Measurements from ENCODE around the gene PAH. TPM values are rescaled to one million over a fixed set of nuclear protein-coding genes. Genes with fewer than 3 reads are reported as not detected.

The PAH gene
- total and polyA plus RNA-seq, 4 donors = 0.33 to 1.7 (median 0.79) TPM

GRCh38 chr12:102960766-102961465, 43.9 kb upstream of the PAH start:
- peak in 4 of 6 donors; percentile 80 to 97 (median 90) for DNase-seq (ENCODE audit: low read depth in 4 of 6, low spot score in 6 of 6)
- peak overlapping the region; percentile 90 for H3K27ac ChIP-seq (ENCODE audit: low read depth, low read length)
- no peaks in the 10 kb centered on the region for H3K36me3 ChIP-seq (ENCODE audit: control insufficient read depth, insufficient read depth, low read length)
- H3K27me3 ChIP-seq (ENCODE audit: control insufficient read depth, insufficient read depth, low read length) = peaks cover 55% of the 10 kb centered on the region
- peaks cover 48% of the 10 kb centered on the region for H3K4me1 ChIP-seq (ENCODE audit: control insufficient read depth, insufficient read depth, low read length)
- H3K9me3 ChIP-seq (ENCODE audit: control insufficient read depth, insufficient read depth, low read length) = no peaks in the 10 kb centered on the region
- 7% methylated on average over 14 of the region's 19 CpGs for WGBS (ENCODE audit: insufficient coverage)
- H3K4me3 ChIP-seq (ENCODE audit: low read depth, low read length) = peak overlapping the region; percentile 32

DNA sequence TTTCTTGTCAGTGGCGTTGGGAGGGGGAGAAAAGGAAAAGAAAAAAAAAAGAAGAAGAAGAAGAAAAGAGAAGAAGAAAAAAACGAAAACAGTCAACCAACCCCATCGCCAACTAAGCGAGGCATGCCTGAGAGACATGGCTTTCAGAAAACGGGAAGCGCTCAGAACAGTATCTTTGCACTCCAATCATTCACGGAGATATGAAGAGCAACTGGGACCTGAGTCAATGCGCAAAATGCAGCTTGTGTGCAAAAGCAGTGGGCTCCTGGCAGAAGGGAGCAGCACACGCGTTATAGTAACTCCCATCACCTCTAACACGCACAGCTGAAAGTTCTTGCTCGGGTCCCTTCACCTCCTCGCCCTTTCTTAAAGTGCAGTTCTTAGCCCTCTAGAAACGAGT, 42.3 kb upstream of the PAH start:
- DNase-seq (ENCODE audit: low read depth in 4 of 6, low spot score in 6 of 6) = peak in 2 of 6 donors; percentile 61 to 62
- WGBS (ENCODE audit: insufficient coverage) = 31% methylated on average over 12 of the region's 14 CpGs
- Histone ChIP-seq H3K27ac (ENCODE audit: low read depth, low read length) (peak overlapping the region; percentile 84), H3K4me3 (ENCODE audit: low read depth, low read length) (peak overlapping the region; percentile 59), H3K4me1 (ENCODE audit: control insufficient read depth, insufficient read depth, low read length) (peaks cover 39% of the 10 kb centered on the region), H3K9me3 (ENCODE audit: control insufficient read depth, insufficient read depth, low read length) (no peaks in the 10 kb centered on the region), H3K36me3 (ENCODE audit: control insufficient read depth, insufficient read depth, low read length) (no peaks in the 10 kb centered on the region), H3K27me3 (ENCODE audit: control insufficient read depth, insufficient read depth, low read length) (peaks cover 58% of the 10 kb centered on the region)

GRCh38 chr12:102958830-102959176, 41.8 kb upstream of the PAH start:
- peak overlapping the region; percentile 59 for H3K4me3 ChIP-seq (ENCODE audit: low read depth, low read length)
- no peaks in the 10 kb centered on the region for H3K9me3 ChIP-seq (ENCODE audit: control insufficient read depth, insufficient read depth, low read length)

DNA sequence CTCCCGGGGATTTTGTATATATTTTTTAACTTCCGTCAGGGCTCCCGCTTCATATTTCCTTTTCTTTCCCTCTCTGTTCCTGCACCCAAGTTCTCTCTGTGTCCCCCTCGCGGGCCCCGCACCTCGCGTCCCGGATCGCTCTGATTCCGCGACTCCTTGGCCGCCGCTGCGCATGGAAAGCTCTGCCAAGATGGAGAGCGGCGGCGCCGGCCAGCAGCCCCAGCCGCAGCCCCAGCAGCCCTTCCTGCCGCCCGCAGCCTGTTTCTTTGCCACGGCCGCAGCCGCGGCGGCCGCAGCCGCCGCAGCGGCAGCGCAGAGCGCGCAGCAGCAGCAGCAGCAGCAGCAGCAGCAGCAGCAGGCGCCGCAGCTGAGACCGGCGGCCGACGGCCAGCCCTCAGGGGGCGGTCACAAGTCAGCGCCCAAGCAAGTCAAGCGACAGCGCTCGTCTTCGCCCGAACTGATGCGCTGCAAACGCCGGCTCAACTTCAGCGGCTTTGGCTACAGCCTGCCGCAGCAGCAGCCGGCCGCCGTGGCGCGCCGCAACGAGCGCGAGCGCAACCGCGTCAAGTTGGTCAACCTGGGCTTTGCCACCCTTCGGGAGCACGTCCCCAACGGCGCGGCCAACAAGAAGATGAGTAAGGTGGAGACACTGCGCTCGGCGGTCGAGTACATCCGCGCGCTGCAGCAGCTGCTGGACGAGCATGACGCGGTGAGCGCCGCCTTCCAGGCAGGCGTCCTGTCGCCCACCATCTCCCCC, 41.2 kb upstream of the PAH start:
- peak overlapping the region; percentile 59 for H3K4me3 ChIP-seq (ENCODE audit: low read depth, low read length)
- peak overlapping the region; percentile 84 for H3K27ac ChIP-seq (ENCODE audit: low read depth, low read length)
- WGBS (ENCODE audit: insufficient coverage) = 0% methylated on average over 82 of the region's 83 CpGs
- H3K4me1 ChIP-seq (ENCODE audit: control insufficient read depth, insufficient read depth, low read length) = peaks cover 37% of the 10 kb centered on the region
- peaks cover 53% of the 10 kb centered on the region for H3K27me3 ChIP-seq (ENCODE audit: control insufficient read depth, insufficient read depth, low read length)
- H3K9me3 ChIP-seq (ENCODE audit: control insufficient read depth, insufficient read depth, low read length) = no peaks in the 10 kb centered on the region
- DNase-seq (ENCODE audit: low read depth in 4 of 6, low spot score in 6 of 6) = peak in 2 of 6 donors; percentile 80 to 85
- no peaks in the 10 kb centered on the region for H3K36me3 ChIP-seq (ENCODE audit: control insufficient read depth, insufficient read depth, low read length)

More at GRCh38 chr12:102958830-102959176, 41.8 kb upstream of the PAH start:
- Histone ChIP-seq H3K4me1 (ENCODE audit: control insufficient read depth, insufficient read depth, low read length) (peaks cover 37% of the 10 kb centered on the region), H3K27ac (ENCODE audit: low read depth, low read length) (peak overlapping the region; percentile 84), H3K27me3 (ENCODE audit: control insufficient read depth, insufficient read depth, low read length) (peaks cover 54% of the 10 kb centered on the region), H3K36me3 (ENCODE audit: control insufficient read depth, insufficient read depth, low read length) (no peaks in the 10 kb centered on the region)
- 5% methylated on average over 15 of the region's 15 CpGs for WGBS (ENCODE audit: insufficient coverage)
- DNase-seq (ENCODE audit: low read depth in 4 of 6, low spot score in 6 of 6) = no peak

DNA sequence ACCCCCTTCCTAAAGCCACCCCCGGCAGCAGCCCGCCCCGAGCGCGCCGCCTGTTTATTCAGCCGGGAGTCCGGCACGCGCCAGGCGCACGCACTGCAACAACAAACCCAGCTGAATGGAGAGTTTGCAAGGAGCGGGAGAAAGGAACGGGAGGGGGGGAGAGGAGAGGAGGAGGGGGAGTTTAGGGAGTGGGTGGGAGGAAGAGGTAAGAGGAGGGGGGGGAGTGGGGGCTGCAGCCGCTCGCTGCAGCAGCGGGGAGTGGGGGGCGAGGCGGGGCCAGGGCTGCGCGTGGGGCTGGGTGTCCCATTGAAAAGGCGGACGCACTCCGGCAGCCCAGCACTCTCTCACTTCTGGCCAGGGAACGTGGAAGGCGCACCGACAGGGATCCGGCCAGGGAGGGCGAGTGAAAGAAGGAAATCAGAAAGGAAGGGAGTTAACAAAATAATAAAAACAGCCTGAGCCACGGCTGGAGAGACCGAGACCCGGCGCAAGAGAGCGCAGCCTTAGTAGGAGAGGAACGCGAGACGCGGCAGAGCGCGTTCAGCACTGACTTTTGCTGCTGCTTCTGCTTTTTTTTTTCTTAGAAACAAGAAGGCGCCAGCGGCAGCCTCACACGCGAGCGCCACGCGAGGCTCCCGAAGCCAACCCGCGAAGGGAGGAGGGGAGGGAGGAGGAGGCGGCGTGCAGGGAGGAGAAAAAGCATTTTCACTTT, 40.5 kb upstream of the PAH start, which contains the start of gene ASCL1:
Gene ASCL1, plus strand, starts transcription at position 336 of the 712 bp plus-strand sequence. CDS start 571 bp downstream, outside the sequence.
- peak in 3 of 6 donors; percentile 56 to 91 (median 89) for DNase-seq (ENCODE audit: low read depth in 4 of 6, low spot score in 6 of 6)
- Histone ChIP-seq H3K27ac (ENCODE audit: low read depth, low read length) (peak within 1 kb of the TSS; percentile 84), H3K27me3 (ENCODE audit: control insufficient read depth, insufficient read depth, low read length) (peaks cover 49% of the 10 kb centered on the region), H3K36me3 (ENCODE audit: control insufficient read depth, insufficient read depth, low read length) (no peaks in the 10 kb centered on the region), H3K9me3 (ENCODE audit: control insufficient read depth, insufficient read depth, low read length) (no peaks in the 10 kb centered on the region), H3K4me3 (ENCODE audit: low read depth, low read length) (peak within 1 kb of the TSS; percentile 59), H3K4me1 (ENCODE audit: control insufficient read depth, insufficient read depth, low read length) (peaks cover 35% of the 10 kb centered on the region)
- WGBS (ENCODE audit: insufficient coverage) = under 1% methylated on average over 26 of the region's 52 CpGs

DNA sequence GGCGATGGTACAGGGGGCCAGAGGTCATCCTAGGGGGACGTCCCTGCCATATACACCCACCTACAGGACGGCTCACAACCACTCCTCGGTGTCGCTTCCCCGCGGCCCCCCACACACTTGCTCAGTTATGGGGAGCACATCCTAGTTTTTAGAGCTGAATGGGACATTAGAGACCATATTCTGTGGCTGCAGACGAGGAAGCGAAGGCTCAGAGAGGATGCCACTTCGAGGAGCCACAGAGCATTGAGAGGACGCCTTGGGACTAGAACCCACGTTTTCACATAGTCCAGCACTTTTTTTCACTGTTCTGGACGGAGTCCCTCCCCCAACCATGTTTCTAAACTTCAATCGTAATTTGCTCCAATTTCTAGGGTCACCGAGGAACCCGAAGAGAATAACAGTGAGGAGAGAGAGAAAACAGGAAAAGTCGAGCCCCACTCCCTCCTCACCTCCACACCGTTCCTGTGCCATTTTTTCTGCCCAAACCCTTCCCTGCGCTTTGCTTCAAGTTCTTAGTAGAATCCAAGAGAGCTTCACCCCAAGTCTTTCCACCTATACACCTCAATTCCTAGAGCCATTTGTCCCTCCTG, 39.8 kb upstream of the PAH start:
- Histone ChIP-seq H3K4me1 (ENCODE audit: control insufficient read depth, insufficient read depth, low read length) (peaks cover 30% of the 10 kb centered on the region), H3K9me3 (ENCODE audit: control insufficient read depth, insufficient read depth, low read length) (no peaks in the 10 kb centered on the region), H3K4me3 (ENCODE audit: low read depth, low read length) (peak overlapping the region; percentile 28), H3K27ac (ENCODE audit: low read depth, low read length) (peak overlapping the region; percentile 43), H3K36me3 (ENCODE audit: control insufficient read depth, insufficient read depth, low read length) (no peaks in the 10 kb centered on the region), H3K27me3 (ENCODE audit: control insufficient read depth, insufficient read depth, low read length) (peaks cover 51% of the 10 kb centered on the region)
- no peak for DNase-seq (ENCODE audit: low read depth in 4 of 6, low spot score in 6 of 6)
- 3% methylated on average over 8 of the region's 19 CpGs for WGBS (ENCODE audit: insufficient coverage)

GRCh38 chr12:102955926-102956737, 39.1 kb upstream of the PAH start:
- WGBS (ENCODE audit: insufficient coverage) = 3% methylated on average over 36 of the region's 50 CpGs
- no peak overlapping the region for H3K4me3 ChIP-seq (ENCODE audit: low read depth, low read length)
- no peak overlapping the region for H3K27ac ChIP-seq (ENCODE audit: low read depth, low read length)
- no peaks in the 10 kb centered on the region for H3K9me3 ChIP-seq (ENCODE audit: control insufficient read depth, insufficient read depth, low read length)
- H3K27me3 ChIP-seq (ENCODE audit: control insufficient read depth, insufficient read depth, low read length) = peaks cover 54% of the 10 kb centered on the region
- peaks cover 27% of the 10 kb centered on the region for H3K4me1 ChIP-seq (ENCODE audit: control insufficient read depth, insufficient read depth, low read length)
- peak in 1 of 6 donors; percentile 77 for DNase-seq (ENCODE audit: low read depth in 4 of 6, low spot score in 6 of 6)
- no peaks in the 10 kb centered on the region for H3K36me3 ChIP-seq (ENCODE audit: control insufficient read depth, insufficient read depth, low read length)

DNA sequence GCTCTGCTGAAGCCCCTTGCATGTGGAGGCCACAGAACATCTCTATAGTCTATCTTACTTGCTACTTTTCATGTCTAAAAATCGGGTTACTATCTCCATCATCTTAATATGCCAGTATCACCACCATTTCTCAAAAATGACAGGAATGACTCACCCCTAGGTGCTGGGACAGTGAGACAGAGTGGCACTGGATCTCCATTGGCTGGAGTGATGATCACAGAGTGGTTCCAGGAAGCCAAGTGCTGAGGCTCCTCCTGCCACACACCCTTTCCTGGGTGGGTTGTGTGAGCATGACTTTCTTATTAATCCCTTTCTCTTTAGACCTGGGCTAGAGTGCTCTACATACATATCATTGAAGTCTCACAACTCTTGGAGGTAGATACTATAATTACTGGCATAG, 37.1 kb upstream of the PAH start:
- Histone ChIP-seq H3K9me3 (ENCODE audit: control insufficient read depth, insufficient read depth, low read length) (no peaks in the 10 kb centered on the region), H3K27me3 (ENCODE audit: control insufficient read depth, insufficient read depth, low read length) (peaks cover 55% of the 10 kb centered on the region), H3K4me3 (ENCODE audit: low read depth, low read length) (no peak overlapping the region), H3K4me1 (ENCODE audit: control insufficient read depth, insufficient read depth, low read length) (peaks cover 38% of the 10 kb centered on the region), H3K36me3 (ENCODE audit: control insufficient read depth, insufficient read depth, low read length) (no peaks in the 10 kb centered on the region), H3K27ac (ENCODE audit: low read depth, low read length) (no peak overlapping the region)
- 83% methylated on average over 1 of the region's 1 CpG for WGBS (ENCODE audit: insufficient coverage)
- DNase-seq (ENCODE audit: low read depth in 4 of 6, low spot score in 6 of 6) = no peak

DNA sequence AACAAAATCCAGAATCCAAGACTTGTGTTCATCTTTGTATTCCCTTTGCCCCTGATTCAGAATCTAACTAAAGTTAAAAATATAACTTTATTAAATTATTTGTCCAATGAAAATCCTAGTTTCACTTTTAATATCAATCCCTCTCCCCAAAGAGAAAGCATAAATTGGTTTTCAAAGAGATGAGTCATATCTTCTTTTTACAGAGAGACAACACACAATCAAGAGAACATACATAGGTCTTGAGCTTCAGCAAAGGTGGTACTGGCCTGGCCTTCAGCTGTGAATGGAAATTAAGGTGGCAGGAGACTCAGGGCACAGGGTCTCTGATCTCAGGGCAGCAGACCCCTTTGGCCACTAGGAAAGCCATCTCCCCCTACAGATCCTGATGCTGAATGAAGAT, 36.2 kb upstream of the PAH start:
- Histone ChIP-seq H3K4me3 (ENCODE audit: low read depth, low read length) (no peak overlapping the region), H3K27ac (ENCODE audit: low read depth, low read length) (no peak overlapping the region), H3K4me1 (ENCODE audit: control insufficient read depth, insufficient read depth, low read length) (peaks cover 38% of the 10 kb centered on the region), H3K36me3 (ENCODE audit: control insufficient read depth, insufficient read depth, low read length) (no peaks in the 10 kb centered on the region), H3K9me3 (ENCODE audit: control insufficient read depth, insufficient read depth, low read length) (no peaks in the 10 kb centered on the region), H3K27me3 (ENCODE audit: control insufficient read depth, insufficient read depth, low read length) (peaks cover 51% of the 10 kb centered on the region)
- DNase-seq (ENCODE audit: low read depth in 4 of 6, low spot score in 6 of 6) = no peak
